ENCODE results near the gene FBL. TPM values are rescaled to one million over a fixed set of nuclear protein-coding genes. Genes with fewer than 3 reads are reported as not detected.

The FBL gene
- total and polyA plus RNA-seq, 2 of the 4 experiments (the other 2 are of a cell fraction) = 259 to 446 TPM

GRCh38 chr19:39874404-39874803 is 28.2 kb upstream of the FBL start:
- Histone ChIP-seq H3K9me1 (ENCODE audit: insufficient read depth, low read length) (no peaks in the 10 kb centered on the region), H3K9ac (ENCODE audit: low read depth, low read length) (no peak overlapping the region), H3K4me1 (ENCODE audit: control insufficient read depth, insufficient read depth, low read length) (no peaks in the 10 kb centered on the region), H3K23ac (ENCODE audit: low read depth, low read length) (no peak overlapping the region), H4K20me1 (ENCODE audit: insufficient read depth, low read length) (no peaks in the 10 kb centered on the region), H2AK9ac (replicated peaks; ENCODE audit: low read depth, low read length, poor library complexity) (no peak overlapping the region), H2BK20ac (ENCODE audit: low read depth, low read length) (no peak overlapping the region), H3K79me1 (ENCODE audit: low read depth in 1 of 2, low read length in 2 of 2) (no peaks in the 10 kb centered on the region), H2AFZ (replicated peaks; ENCODE audit: low read length, poor library complexity) (no peak overlapping the region), H2BK15ac (ENCODE audit: low read depth, low read length) (no peak overlapping the region), H4K8ac (ENCODE audit: low read depth in 2 of 2, low read length in 2 of 2) (no peak overlapping the region), H4K91ac (ENCODE audit: insufficient read depth, low read depth, low read length) (no peak overlapping the region), H3K9me3 (ENCODE audit: control insufficient read depth, insufficient read depth, low read length) (no peaks in the 10 kb centered on the region), H3K18ac (ENCODE audit: low read depth, low read length) (no peak overlapping the region), H3K14ac (replicated peaks; ENCODE audit: low read depth, low read length) (no peak overlapping the region), H2AK5ac (ENCODE audit: low read depth, low read length) (no peak overlapping the region), H3K4me3 (ENCODE audit: insufficient read depth, low read depth, low read length) (no peak overlapping the region), H3K36me3 (ENCODE audit: control insufficient read depth, insufficient read depth, low read length) (no peaks in the 10 kb centered on the region), H2BK120ac (ENCODE audit: low read depth, low read length) (no peak overlapping the region), H3K4ac (ENCODE audit: low read depth, low read length) (no peak overlapping the region), H3K27me3 (ENCODE audit: control insufficient read depth, insufficient read depth, low read length) (no peaks in the 10 kb centered on the region), H2BK5ac (ENCODE audit: low read depth, low read length, poor library complexity, severe bottlenecking) (no peak overlapping the region), H4K5ac (ENCODE audit: low read depth, low read length) (no peak overlapping the region), H3K4me2 (ENCODE audit: low read depth, low read length) (no peak overlapping the region), H3K56ac (ENCODE audit: extremely low read depth, insufficient read depth, low read length) (no peak overlapping the region), H3K27ac (ENCODE audit: insufficient read depth, low read length) (no peak overlapping the region)
- TF ChIP-seq MXI1 (IDR thresholded peaks at IDR 0.05; ENCODE audit: borderline replicate concordance, low read depth, low read length) (no peak), CTCF (conservative IDR thresholded peaks at IDR 0.05; ENCODE audit: low read depth, low read length) (no peak), POLR2A (IDR thresholded peaks at IDR 0.05; ENCODE audit: low read depth, low read length) (no peak), CEBPB (IDR thresholded peaks at IDR 0.05; ENCODE audit: low read depth, low read length) (no peak), MAFK (IDR thresholded peaks at IDR 0.05; ENCODE audit: low read depth, low read length) (no peak), RFX5 (IDR thresholded peaks at IDR 0.05; ENCODE audit: low read depth, low read length) (no peak), SMC3 (IDR thresholded peaks at IDR 0.05; ENCODE audit: low read depth, low read length) (no peak), CHD1 (IDR thresholded peaks at IDR 0.05; ENCODE audit: low read depth, low read length) (no peak), BHLHE40 (IDR thresholded peaks at IDR 0.05; ENCODE audit: low read depth, low read length) (no peak), MAZ (IDR thresholded peaks at IDR 0.05; ENCODE audit: borderline replicate concordance, low read depth, low read length) (no peak), NFE2L2 (IDR thresholded peaks at IDR 0.05; ENCODE audit: low read depth, low read length) (no peak), USF2 (IDR thresholded peaks at IDR 0.05; ENCODE audit: low read depth, low read length) (no peak), ELK1 (IDR thresholded peaks at IDR 0.05; ENCODE audit: borderline replicate concordance, low read depth, low read length) (no peak)
- no TSS peak for BruUV-seq (replicated peaks)
- in situ Hi-C loops (cut with MboI; ENCODE audit: low sequenced_read_pairs) = no loop called here
- dilution Hi-C loops (cut with HindIII; ENCODE audit: low sequenced_read_pairs, unreplicated experiment) = no loop called here
- WGBS, 2 experiments (ENCODE audit: extremely low coverage in 2 of 2, insufficient read length in 1 of 2) = no CpG with 5 or more reads among the region's 1 CpG
- no peak for DNase-seq
- ATAC-seq (ENCODE audit: low read depth) = no peak
- POLR2A ChIA-PET (ENCODE audit: unreplicated experiment) = no interaction called here
- CTCF ChIA-PET = no interaction called here
- intact Hi-C loops (cut with micrococcal nuclease) = no loop called here
